ENCODE measurements around the gene NUB1. TPM values are rescaled to one million over a fixed set of nuclear protein-coding genes. Genes with fewer than 3 reads are reported as not detected.

The NUB1 gene
- polyA plus RNA-seq, 1 donor (not counting 4 experiments of a cell fraction or from before 2014, with no cell fraction given), result 34.6 TPM

DNA sequence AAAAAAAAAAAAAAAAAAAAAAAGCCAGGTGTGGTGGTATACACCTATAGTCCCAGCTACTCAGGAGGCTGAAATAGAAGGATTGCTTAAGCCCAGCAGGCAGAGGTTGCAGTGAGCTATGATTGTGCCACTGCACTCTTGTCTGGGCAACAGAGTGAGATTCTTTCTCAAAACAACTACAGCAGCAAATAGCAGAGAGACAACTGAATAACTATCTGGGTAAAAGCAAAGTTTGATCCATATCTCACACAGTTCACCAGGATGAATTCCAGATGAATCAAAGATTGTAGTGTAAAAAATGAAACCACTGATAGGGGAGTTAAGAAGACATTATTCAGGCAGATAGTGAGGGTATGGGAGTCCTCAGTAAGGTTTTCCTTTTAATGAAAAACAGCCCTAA, 11.4 kb upstream of the NUB1 start:
- Histone ChIP-seq H3K4me2 (ENCODE audit: control insufficient read depth, extremely low read depth, insufficient read depth, low read depth, low read length) (no peak overlapping the region), H3K36me3 (ENCODE audit: control insufficient read depth in 2 of 2, extremely low read depth in 1 of 2, insufficient read depth in 2 of 2, low read length in 2 of 2) (no peaks in the 10 kb centered on the region), H3K27ac (ENCODE audit: control insufficient read depth, insufficient read depth, low read length) (no peak overlapping the region), H3K9ac (ENCODE audit: control insufficient read depth, extremely low read depth, insufficient read depth, low read length) (no peak overlapping the region), H2AFZ (ENCODE audit: control insufficient read depth, low read length) (no peak overlapping the region), H3K4me3 (ENCODE audit: control insufficient read depth in 2 of 3, extremely low read depth in 1 of 3, insufficient read depth in 2 of 3, low read depth in 1 of 3, low read length in 3 of 3) (no peak overlapping the region), H3K4me1 (ENCODE audit: control insufficient read depth, extremely low read depth, insufficient read depth, low read length) (no peaks in the 10 kb centered on the region), H3K79me2 (ENCODE audit: control insufficient read depth, insufficient read depth, low read length) (no peaks in the 10 kb centered on the region), H3K27me3 (ENCODE audit: control insufficient read depth, extremely low read depth, insufficient read depth, low read length) (no peaks in the 10 kb centered on the region), H3K9me3 (ENCODE audit: control insufficient read depth, low read depth, low read length) (no peaks in the 10 kb centered on the region), H4K20me1 (ENCODE audit: control insufficient read depth, extremely low read depth, insufficient read depth, low read length) (no peaks in the 10 kb centered on the region), H3K9me1 (ENCODE audit: control insufficient read depth, extremely low read depth, insufficient read depth, low read length) (no peaks in the 10 kb centered on the region)
- dilution Hi-C loops (cut with MboI; ENCODE audit: extremely low pct_ligation_motif_present, low sequenced_read_pairs), result no loop called here
- TF ChIP-seq EZH2 (IDR thresholded peaks at IDR 0.05; ENCODE audit: low read length), result no peak
- TF ChIP-seq, protein P1, sequence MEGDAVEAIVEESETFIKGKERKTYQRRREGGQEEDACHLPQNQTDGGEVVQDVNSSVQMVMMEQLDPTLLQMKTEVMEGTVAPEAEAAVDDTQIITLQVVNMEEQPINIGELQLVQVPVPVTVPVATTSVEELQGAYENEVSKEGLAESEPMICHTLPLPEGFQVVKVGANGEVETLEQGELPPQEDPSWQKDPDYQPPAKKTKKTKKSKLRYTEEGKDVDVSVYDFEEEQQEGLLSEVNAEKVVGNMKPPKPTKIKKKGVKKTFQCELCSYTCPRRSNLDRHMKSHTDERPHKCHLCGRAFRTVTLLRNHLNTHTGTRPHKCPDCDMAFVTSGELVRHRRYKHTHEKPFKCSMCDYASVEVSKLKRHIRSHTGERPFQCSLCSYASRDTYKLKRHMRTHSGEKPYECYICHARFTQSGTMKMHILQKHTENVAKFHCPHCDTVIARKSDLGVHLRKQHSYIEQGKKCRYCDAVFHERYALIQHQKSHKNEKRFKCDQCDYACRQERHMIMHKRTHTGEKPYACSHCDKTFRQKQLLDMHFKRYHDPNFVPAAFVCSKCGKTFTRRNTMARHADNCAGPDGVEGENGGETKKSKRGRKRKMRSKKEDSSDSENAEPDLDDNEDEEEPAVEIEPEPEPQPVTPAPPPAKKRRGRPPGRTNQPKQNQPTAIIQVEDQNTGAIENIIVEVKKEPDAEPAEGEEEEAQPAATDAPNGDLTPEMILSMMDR (optimal IDR thresholded peaks at IDR 0.05 in 1 of 3, IDR thresholded peaks at IDR 0.05 in 1 of 3, conservative IDR thresholded peaks at IDR 0.05 in 1 of 3; ENCODE audit: extremely low read depth in 1 of 3, insufficient read depth in 2 of 3, low read length in 3 of 3), result no peak
- DNase-seq (ENCODE audit: low read depth, low spot score) (no peak), FAIRE-seq (no peak)

DNA sequence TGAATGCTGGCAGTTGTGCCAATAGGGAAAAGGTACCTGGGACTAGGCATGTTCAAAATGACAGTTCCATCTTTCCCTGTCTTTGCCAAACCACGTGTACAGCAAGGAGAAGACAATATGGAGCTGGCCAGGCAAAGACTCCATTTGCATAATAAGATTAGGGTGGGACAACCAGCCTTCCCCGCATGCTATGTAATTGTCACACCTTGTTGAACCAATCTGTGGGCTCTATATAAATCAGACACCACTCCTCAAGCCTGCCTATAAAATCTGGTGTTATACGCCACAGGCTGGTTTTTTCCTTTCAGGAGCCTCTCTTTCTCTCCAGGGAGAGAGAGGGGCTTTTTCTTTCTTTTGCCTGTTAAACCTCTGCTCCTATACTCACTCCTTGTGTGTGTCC, 11.0 kb upstream of the NUB1 start:
- H2AFZ ChIP-seq (ENCODE audit: control insufficient read depth, low read length), result no peak overlapping the region
- dilution Hi-C loops (cut with MboI; ENCODE audit: extremely low pct_ligation_motif_present, low sequenced_read_pairs), result no loop called here
- no peak for DNase-seq (ENCODE audit: low read depth, low spot score)
- no peak for FAIRE-seq
- H3K27ac ChIP-seq (ENCODE audit: control insufficient read depth, insufficient read depth, low read length), result no peak overlapping the region
- no peaks in the 10 kb centered on the region for H3K27me3 ChIP-seq (ENCODE audit: control insufficient read depth, extremely low read depth, insufficient read depth, low read length)
- no peaks in the 10 kb centered on the region for H3K79me2 ChIP-seq (ENCODE audit: control insufficient read depth, insufficient read depth, low read length)
- no peaks in the 10 kb centered on the region for H3K9me3 ChIP-seq (ENCODE audit: control insufficient read depth, low read depth, low read length)
- H3K4me3 ChIP-seq (ENCODE audit: control insufficient read depth in 2 of 3, extremely low read depth in 1 of 3, insufficient read depth in 2 of 3, low read depth in 1 of 3, low read length in 3 of 3), result no peak overlapping the region
- H3K36me3 ChIP-seq (ENCODE audit: control insufficient read depth in 2 of 2, extremely low read depth in 1 of 2, insufficient read depth in 2 of 2, low read length in 2 of 2), result no peaks in the 10 kb centered on the region
- no peaks in the 10 kb centered on the region for H4K20me1 ChIP-seq (ENCODE audit: control insufficient read depth, extremely low read depth, insufficient read depth, low read length)
- H3K4me2 ChIP-seq (ENCODE audit: control insufficient read depth, extremely low read depth, insufficient read depth, low read depth, low read length), result no peak overlapping the region
- no peak overlapping the region for H3K9ac ChIP-seq (ENCODE audit: control insufficient read depth, extremely low read depth, insufficient read depth, low read length)
- no peaks in the 10 kb centered on the region for H3K4me1 ChIP-seq (ENCODE audit: control insufficient read depth, extremely low read depth, insufficient read depth, low read length)
- no peak for TF ChIP-seq EZH2 (IDR thresholded peaks at IDR 0.05; ENCODE audit: low read length)
- TF ChIP-seq, protein P1 (optimal IDR thresholded peaks at IDR 0.05 in 1 of 3, IDR thresholded peaks at IDR 0.05 in 1 of 3, conservative IDR thresholded peaks at IDR 0.05 in 1 of 3; ENCODE audit: extremely low read depth in 1 of 3, insufficient read depth in 2 of 3, low read length in 3 of 3), result no peak
- H3K9me1 ChIP-seq (ENCODE audit: control insufficient read depth, extremely low read depth, insufficient read depth, low read length), result no peaks in the 10 kb centered on the region
